ENCODE measurements around the gene CHMP2A. TPM values are rescaled to one million over a fixed set of nuclear protein-coding genes. Genes with fewer than 3 reads are reported as not detected.

CHMP2A gene
- total and polyA plus RNA-seq, 2 of the 13 experiments (the other 11 are each of a cell fraction or from before 2014, with no cell fraction given): 49.7 to 55.0 TPM

DNA sequence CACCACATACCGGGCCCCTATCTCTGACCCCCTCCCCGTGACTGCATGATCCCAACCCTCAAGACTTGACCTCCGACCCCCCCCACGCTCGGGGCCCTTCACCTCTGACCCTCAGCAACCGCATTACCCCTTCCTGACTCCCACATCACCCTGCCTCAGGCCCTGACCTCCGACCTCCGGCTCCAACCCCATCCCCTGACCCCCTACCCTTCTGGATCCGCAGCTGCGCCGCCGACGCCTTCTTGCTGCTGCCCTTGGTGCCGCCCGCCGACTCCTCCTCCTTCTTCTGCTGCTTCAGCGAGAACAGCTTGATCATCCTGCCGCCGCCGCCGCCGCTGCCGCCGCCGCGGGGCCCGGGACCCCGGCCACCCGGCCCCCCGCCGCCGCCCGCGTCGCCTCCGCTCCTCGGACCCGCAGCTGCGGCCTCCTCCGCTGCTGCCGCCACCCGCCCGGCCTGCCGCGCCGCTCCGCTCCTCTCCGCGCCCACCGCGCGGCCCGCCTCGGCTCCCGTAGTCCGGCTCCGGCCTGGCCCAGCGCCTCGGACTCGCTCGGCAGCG, 3.2 kb upstream of the CHMP2A start, which contains the start of gene UBE2M (continued):
- peak; percentile 67 for TF ChIP-seq NR2C2 (CRISPR knock-in tag; IDR thresholded peaks at IDR 0.05; ENCODE audit: borderline replicate concordance)
- no peak for TF ChIP-seq ZNF543 (CRISPR knock-in tag; IDR thresholded peaks at IDR 0.05)
- TF ChIP-seq ZSCAN21 (CRISPR knock-in tag; IDR thresholded peaks at IDR 0.05; ENCODE audit: borderline replicate concordance): no peak
- TF ChIP-seq, protein P1, sequence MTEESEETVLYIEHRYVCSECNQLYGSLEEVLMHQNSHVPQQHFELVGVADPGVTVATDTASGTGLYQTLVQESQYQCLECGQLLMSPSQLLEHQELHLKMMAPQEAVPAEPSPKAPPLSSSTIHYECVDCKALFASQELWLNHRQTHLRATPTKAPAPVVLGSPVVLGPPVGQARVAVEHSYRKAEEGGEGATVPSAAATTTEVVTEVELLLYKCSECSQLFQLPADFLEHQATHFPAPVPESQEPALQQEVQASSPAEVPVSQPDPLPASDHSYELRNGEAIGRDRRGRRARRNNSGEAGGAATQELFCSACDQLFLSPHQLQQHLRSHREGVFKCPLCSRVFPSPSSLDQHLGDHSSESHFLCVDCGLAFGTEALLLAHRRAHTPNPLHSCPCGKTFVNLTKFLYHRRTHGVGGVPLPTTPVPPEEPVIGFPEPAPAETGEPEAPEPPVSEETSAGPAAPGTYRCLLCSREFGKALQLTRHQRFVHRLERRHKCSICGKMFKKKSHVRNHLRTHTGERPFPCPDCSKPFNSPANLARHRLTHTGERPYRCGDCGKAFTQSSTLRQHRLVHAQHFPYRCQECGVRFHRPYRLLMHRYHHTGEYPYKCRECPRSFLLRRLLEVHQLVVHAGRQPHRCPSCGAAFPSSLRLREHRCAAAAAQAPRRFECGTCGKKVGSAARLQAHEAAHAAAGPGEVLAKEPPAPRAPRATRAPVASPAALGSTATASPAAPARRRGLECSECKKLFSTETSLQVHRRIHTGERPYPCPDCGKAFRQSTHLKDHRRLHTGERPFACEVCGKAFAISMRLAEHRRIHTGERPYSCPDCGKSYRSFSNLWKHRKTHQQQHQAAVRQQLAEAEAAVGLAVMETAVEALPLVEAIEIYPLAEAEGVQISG (CRISPR knock-in tag; IDR thresholded peaks at IDR 0.05): no peak
- peak; percentile 74; the same call in 1 of the 2 replicates for TF ChIP-seq HNF4G (IDR thresholded peaks at IDR 0.05; ENCODE audit: borderline replicate concordance, low read depth, low read length)
- TF ChIP-seq HNF4G (CRISPR knock-in tag; IDR thresholded peaks at IDR 0.05; ENCODE audit: borderline replicate concordance, low read depth): no peak
- peak; percentile 21 to 74; a peak in 2 of 4 replicates for TF ChIP-seq NR2F1 (CRISPR knock-in tag; IDR thresholded peaks at IDR 0.05)
- TF ChIP-seq, protein P2, sequence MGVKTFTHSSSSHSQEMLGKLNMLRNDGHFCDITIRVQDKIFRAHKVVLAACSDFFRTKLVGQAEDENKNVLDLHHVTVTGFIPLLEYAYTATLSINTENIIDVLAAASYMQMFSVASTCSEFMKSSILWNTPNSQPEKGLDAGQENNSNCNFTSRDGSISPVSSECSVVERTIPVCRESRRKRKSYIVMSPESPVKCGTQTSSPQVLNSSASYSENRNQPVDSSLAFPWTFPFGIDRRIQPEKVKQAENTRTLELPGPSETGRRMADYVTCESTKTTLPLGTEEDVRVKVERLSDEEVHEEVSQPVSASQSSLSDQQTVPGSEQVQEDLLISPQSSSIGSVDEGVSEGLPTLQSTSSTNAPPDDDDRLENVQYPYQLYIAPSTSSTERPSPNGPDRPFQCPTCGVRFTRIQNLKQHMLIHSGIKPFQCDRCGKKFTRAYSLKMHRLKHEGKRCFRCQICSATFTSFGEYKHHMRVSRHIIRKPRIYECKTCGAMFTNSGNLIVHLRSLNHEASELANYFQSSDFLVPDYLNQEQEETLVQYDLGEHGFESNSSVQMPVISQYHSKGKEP (CRISPR knock-in tag; IDR thresholded peaks at IDR 0.05): no peak
- TF ChIP-seq NR2F6 (IDR thresholded peaks at IDR 0.05): peak; percentile 73
- TF ChIP-seq NR2F6 (CRISPR knock-in tag; IDR thresholded peaks at IDR 0.05): peak; percentile 37; the same call in 1 of the 2 replicates
- no peak for TF ChIP-seq ZNF496 (CRISPR knock-in tag; IDR thresholded peaks at IDR 0.05; ENCODE audit: insufficient replicate concordance)
- no peak for TF ChIP-seq ZNF572 (CRISPR knock-in tag; IDR thresholded peaks at IDR 0.05)
- TF ChIP-seq ZNF777 (CRISPR knock-in tag; IDR thresholded peaks at IDR 0.05): no peak
- TF ChIP-seq, protein P3, sequence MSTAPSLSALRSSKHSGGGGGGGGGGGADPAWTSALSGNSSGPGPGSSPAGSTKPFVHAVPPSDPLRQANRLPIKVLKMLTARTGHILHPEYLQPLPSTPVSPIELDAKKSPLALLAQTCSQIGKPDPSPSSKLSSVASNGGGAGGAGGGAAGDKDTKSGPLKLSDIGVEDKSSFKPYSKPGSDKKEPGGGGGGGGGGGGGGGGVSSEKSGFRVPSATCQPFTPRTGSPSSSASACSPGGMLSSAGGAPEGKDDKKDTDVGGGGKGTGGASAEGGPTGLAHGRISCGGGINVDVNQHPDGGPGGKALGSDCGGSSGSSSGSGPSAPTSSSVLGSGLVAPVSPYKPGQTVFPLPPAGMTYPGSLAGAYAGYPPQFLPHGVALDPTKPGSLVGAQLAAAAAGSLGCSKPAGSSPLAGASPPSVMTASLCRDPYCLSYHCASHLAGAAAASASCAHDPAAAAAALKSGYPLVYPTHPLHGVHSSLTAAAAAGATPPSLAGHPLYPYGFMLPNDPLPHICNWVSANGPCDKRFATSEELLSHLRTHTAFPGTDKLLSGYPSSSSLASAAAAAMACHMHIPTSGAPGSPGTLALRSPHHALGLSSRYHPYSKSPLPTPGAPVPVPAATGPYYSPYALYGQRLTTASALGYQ (CRISPR knock-in tag; IDR thresholded peaks at IDR 0.05): no peak
- no peak for TF ChIP-seq RBFOX2 (IDR thresholded peaks at IDR 0.05; ENCODE audit: low read depth, low read length)
- TF ChIP-seq ZNF441 (CRISPR knock-in tag; IDR thresholded peaks at IDR 0.05; ENCODE audit: borderline replicate concordance): 0 out of 2 replicates have a peak, but pooled peaks have one; percentile 45
